Neural progenitor cell (in vitro differentiated cells): ENCODE measurements around the gene MTCL1.

Source experiments
- CTCF ChIP-seq: fragments of 200-600 bp; sonication (generic); IDR thresholded peaks from 2 replicates; pipeline ENCODE4 v1.5.1; 2017; ENCODE audit warnings: antibody characterized with exemption, mild to moderate bottlenecking
- EZH2 ChIP-seq: fragments of 200-600 bp; sonication (generic); IDR thresholded peaks from 2 replicates; pipeline ENCODE4 v1.6.1; 2017; ENCODE audit warnings: antibody characterized with exemption, mild to moderate bottlenecking, moderate library complexity
- EZH2phosphoT487 ChIP-seq: fragments of 200-600 bp; sonication (generic); IDR thresholded peaks from 2 replicates; pipeline ENCODE4 v1.6.1; 2017; ENCODE audit warnings: antibody characterized with exemption

DNA sequence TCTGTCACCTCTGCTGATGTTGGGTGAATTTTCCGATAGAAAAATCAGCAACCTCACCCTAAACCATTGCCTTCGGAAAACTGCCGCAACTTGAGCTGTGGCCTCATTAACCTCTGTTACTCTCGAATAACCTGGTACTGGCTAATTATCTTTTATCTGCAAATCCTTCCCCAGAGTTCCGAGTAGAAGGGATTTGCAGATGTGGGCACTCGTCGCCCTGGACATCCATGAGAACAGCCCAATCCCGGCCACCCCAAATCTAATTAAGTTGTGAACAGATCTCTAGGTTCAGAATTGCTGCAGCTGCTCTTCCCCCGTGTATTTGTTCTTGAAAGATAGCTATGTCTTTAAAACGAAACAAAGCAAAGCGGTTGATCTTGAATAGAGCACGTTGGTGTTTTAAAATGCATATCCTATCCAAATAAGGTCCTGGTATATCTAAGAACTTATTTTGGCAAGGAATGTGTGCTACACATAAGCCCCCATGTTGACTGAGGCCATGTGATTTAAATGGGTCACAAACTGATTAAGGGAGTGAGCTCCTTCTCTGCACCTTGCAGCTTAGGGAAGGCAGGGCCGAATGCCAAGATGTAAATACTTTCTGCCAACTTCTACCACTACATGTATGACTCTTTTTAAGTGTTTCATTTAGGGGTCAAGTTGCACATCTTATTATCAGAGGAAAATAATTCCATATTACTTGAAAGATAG is 88.2 kb downstream of the MTCL1 start:
- no peak for TF ChIP-seq CTCF
- TF ChIP-seq EZH2phosphoT487, result no peak
- TF ChIP-seq EZH2, result no peak
